ENCODE data around the gene CRLF1. TPM values are rescaled to one million over a fixed set of nuclear protein-coding genes. Genes with fewer than 3 reads are reported as not detected.

CRLF1 gene
- total and polyA plus RNA-seq, 2 of the 8 experiments (the other 6 are each of a cell fraction or from before 2014, with no cell fraction given): 7.2 to 10.3 TPM

- TF ChIP-seq TBP (IDR thresholded peaks at IDR 0.05; ENCODE audit: low read depth, low read length) (0 out of 2 replicates have a peak, but pooled peaks have one; percentile 31), RAD21 (IDR thresholded peaks at IDR 0.05 in 1 of 2, conservative IDR thresholded peaks at IDR 0.05 in 1 of 2; ENCODE audit: low read depth in 2 of 2, low read length in 2 of 2) (no peak), CHD1 (IDR thresholded peaks at IDR 0.05; ENCODE audit: low read depth, low read length) (no peak), RXRA (IDR thresholded peaks at IDR 0.05; ENCODE audit: insufficient read depth, low read depth, low read length) (no peak), CBX5 (IDR thresholded peaks at IDR 0.05; ENCODE audit: low read depth, low read length) (no peak), RNF2 (IDR thresholded peaks at IDR 0.05; ENCODE audit: borderline replicate concordance, low read depth, low read length, missing control alignments, poor library complexity, severe bottlenecking) (no peak), TEAD4 (IDR thresholded peaks at IDR 0.05; ENCODE audit: low read depth, low read length) (no peak), POLR2AphosphoS5 (IDR thresholded peaks at IDR 0.05; ENCODE audit: low read depth, low read length) (no peak), EGR1 (IDR thresholded peaks at IDR 0.05; ENCODE audit: borderline replicate concordance, low read depth, low read length) (no peak), CREB1 (IDR thresholded peaks at IDR 0.05) (peak; percentile 68), CHD2 (IDR thresholded peaks at IDR 0.05; ENCODE audit: low read length) (no peak), YY1 (IDR thresholded peaks at IDR 0.05; ENCODE audit: low read depth, low read length) (no peak), ASH2L (IDR thresholded peaks at IDR 0.05; ENCODE audit: low read length) (peak; percentile 68), GTF2F1 (IDR thresholded peaks at IDR 0.05; ENCODE audit: borderline replicate concordance, low read depth, low read length) (no peak), ZNF274 (IDR thresholded peaks at IDR 0.05; ENCODE audit: borderline replicate concordance, extremely low read depth, low read length) (no peak), PHF8 (conservative IDR thresholded peaks at IDR 0.05; ENCODE audit: low read depth, low read length) (peak; percentile 52), FOSL1 (IDR thresholded peaks at IDR 0.05; ENCODE audit: insufficient read depth, low read depth, low read length) (no peak), BRCA1 (IDR thresholded peaks at IDR 0.05; ENCODE audit: low read depth, low read length) (no peak), BCL11A (IDR thresholded peaks at IDR 0.05; ENCODE audit: low read depth in 2 of 2, low read length in 2 of 2) (no peak), POLR2A (IDR thresholded peaks at IDR 0.05; ENCODE audit: control extremely low read depth in 1 of 2, low read depth in 2 of 2, low read length in 2 of 2) (no peak), CEBPB (IDR thresholded peaks at IDR 0.05; ENCODE audit: low read depth, low read length) (no peak), EZH2 (IDR thresholded peaks at IDR 0.05; ENCODE audit: low read depth, low read length, severe bottlenecking) (no peak), JUN (IDR thresholded peaks at IDR 0.05; ENCODE audit: low read depth, low read length) (no peak), NRF1 (IDR thresholded peaks at IDR 0.05; ENCODE audit: low read depth, low read length) (peak; percentile 54), SP2 (IDR thresholded peaks at IDR 0.05; ENCODE audit: low read length) (no peak)
- TF ChIP-seq, protein P1, sequence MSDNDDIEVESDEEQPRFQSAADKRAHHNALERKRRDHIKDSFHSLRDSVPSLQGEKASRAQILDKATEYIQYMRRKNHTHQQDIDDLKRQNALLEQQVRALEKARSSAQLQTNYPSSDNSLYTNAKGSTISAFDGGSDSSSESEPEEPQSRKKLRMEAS (IDR thresholded peaks at IDR 0.05): no peak; the same call in 1 of the 2 replicates
Observed at GRCh38 chr19:18557411-18558201, 49.0 kb downstream of the CRLF1 start, which contains the start of gene KXD1 (continued).

All from H1 (cell line).